ENCODE data around the gene SLA2. TPM values are rescaled to one million over a fixed set of nuclear protein-coding genes. Genes with fewer than 3 reads are reported as not detected.

Gene SLA2
- polyA plus RNA-seq, 1 of the 3 experiments (the other 2 are of a cell fraction), result not detected

DNA sequence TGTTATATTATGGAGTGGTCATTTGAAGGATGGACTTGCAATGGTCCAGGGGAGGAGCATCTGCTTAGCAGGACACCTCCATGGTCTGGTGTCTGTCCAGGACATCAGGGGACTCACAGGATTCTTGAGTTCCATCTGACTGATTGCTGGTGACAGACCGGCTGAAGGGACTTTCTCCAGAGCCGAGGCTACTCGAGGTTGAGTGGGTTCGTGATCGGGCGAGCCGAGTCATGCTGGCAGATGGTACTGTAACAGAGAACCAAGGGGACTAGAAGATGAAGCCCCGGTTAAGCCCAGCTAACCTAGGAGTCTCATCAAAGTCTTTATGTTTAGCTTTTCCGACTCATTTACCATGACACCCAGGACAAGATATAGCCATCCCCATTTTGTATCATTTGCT, 7.5 kb upstream of the SLA2 start:
- TF ChIP-seq POLR2AphosphoS5 (IDR thresholded peaks at IDR 0.05; ENCODE audit: low read depth, low read length), result no peak
- TF ChIP-seq YY1 (IDR thresholded peaks at IDR 0.05; ENCODE audit: low read depth), result no peak
- no peak for TF ChIP-seq TEAD4 (IDR thresholded peaks at IDR 0.05; ENCODE audit: borderline replicate concordance, insufficient read depth)
- no peak for TF ChIP-seq RXRA (IDR thresholded peaks at IDR 0.05; ENCODE audit: borderline replicate concordance, low read depth)
- TF ChIP-seq JUND (IDR thresholded peaks at IDR 0.05), result no peak
- TF ChIP-seq TAF1 (IDR thresholded peaks at IDR 0.05; ENCODE audit: borderline replicate concordance, low read depth, low read length), result no peak
- no peak overlapping the region for H3K9ac ChIP-seq
- no peaks in the 10 kb centered on the region for H3K27me3 ChIP-seq (ENCODE audit: insufficient read depth)
- no peak overlapping the region for H3K27ac ChIP-seq (ENCODE audit: low read depth in 2 of 2, low read length in 1 of 2)
- no peaks in the 10 kb centered on the region for H3K9me2 ChIP-seq
- ChIA-PET POLR2A (interaction anchor here (0.6 kb wide), 1 partner anchor 11 kb away, joined by 3 read pairs; no protein-coding TSS in a partner anchor), CTCF (interaction anchor here (1.2 kb wide), 1 partner anchor 41 kb away, joined by 3 read pairs; no protein-coding TSS in a partner anchor)
- H2AFZ ChIP-seq (ENCODE audit: low read depth), result no peak overlapping the region
- no peak overlapping the region for H3K4me2 ChIP-seq
- no peaks in the 10 kb centered on the region for H3K9me3 ChIP-seq
- H3K4me3 ChIP-seq (ENCODE audit: low read depth in 2 of 2, low read length in 1 of 2), result no peak overlapping the region
- H3K4me1 ChIP-seq (ENCODE audit: control insufficient read depth in 1 of 2, insufficient read depth in 2 of 2, low read depth in 1 of 2, low read length in 1 of 2), result no peaks in the 10 kb centered on the region
- no peaks in the 10 kb centered on the region for H4K20me1 ChIP-seq (ENCODE audit: insufficient read depth)
- no peak for DNase-seq
- no peaks in the 10 kb centered on the region for H3K79me2 ChIP-seq (ENCODE audit: insufficient read depth)
- no peaks in the 10 kb centered on the region for H3F3A ChIP-seq (replicated peaks; ENCODE audit: insufficient read depth)
- 92% methylated on average over 9 of the region's 9 CpGs for WGBS (ENCODE audit: low lambda C conversion rate)
- H3K36me3 ChIP-seq (replicated peaks in 1 of 2; ENCODE audit: control insufficient read depth in 1 of 2, insufficient read depth in 2 of 2, low read length in 1 of 2), result peaks cover 0 to 9% of the 10 kb centered on the region in 2 experiments

DNA sequence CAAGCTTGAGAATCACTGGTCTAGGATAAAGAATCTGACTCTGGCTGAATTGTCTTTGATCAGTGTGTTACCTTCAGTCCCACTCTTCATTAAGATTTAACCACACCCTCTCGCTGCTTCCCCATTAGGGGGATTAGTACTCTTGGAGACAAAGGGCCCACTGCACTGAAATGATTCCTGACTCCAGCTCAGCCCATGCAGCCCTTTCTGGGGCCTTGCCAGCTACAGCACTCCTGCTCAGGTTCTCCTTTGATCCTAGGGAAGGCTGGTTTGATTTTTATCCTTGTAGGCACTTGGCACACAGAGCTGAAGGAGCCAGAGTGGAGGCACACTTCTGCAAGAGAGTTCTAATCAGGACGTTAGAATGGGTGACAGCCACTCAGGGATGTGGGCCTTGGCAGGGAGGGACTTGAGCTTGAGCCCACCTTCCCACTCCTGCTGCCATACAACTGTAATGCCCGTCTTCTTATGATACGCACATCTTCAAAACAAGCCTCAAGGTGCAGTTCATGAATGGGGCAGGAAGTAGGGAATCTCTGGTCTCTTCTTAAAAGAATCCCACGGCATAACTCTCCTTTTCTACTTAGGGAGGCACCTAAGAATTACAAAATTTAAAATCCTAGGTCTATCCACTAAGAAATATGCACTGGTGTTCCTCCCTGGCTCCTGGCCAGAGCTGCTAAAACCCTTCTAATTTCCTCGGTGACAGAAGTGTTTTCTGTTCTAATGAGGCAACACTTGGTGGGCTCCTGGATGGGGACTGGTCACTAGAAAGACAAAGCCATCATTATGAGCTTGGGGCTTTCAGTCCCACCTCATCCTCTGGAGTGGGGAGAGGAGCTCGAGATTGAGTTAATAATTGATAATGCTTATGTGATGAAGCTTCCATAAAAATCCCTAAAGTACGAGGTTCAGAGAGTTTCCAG, 1.5 kb upstream of the SLA2 start:
- H3K9ac ChIP-seq, result no peak overlapping the region
- no peaks in the 10 kb centered on the region for H3F3A ChIP-seq (replicated peaks; ENCODE audit: insufficient read depth)
- H4K20me1 ChIP-seq (ENCODE audit: insufficient read depth), result no peaks in the 10 kb centered on the region
- no peaks in the 10 kb centered on the region for H3K36me3 ChIP-seq (replicated peaks in 1 of 2; ENCODE audit: control insufficient read depth in 1 of 2, insufficient read depth in 2 of 2, low read length in 1 of 2)
- H3K27me3 ChIP-seq (ENCODE audit: insufficient read depth), result no peaks in the 10 kb centered on the region
- H3K9me3 ChIP-seq, result no peaks in the 10 kb centered on the region
- H3K9me2 ChIP-seq, result no peaks in the 10 kb centered on the region
- POLR2A ChIA-PET, result interaction anchor here (0.6 kb wide), 2 partner anchors 9 to 31 kb away, joined by 3 to 5 read pairs; no protein-coding TSS in a partner anchor
- CTCF ChIA-PET, result interaction anchor here (0.9 kb wide), 1 partner anchor 216 kb away, joined by 3 read pairs; a partner anchor contains a TSS
- no peak overlapping the region for H3K4me3 ChIP-seq (ENCODE audit: low read depth in 2 of 2, low read length in 1 of 2)
- 78% methylated on average over 8 of the region's 8 CpGs for WGBS (ENCODE audit: low lambda C conversion rate)
- no peak overlapping the region for H3K27ac ChIP-seq (ENCODE audit: low read depth in 2 of 2, low read length in 1 of 2)
- DNase-seq, result no peak
- no peak overlapping the region for H3K4me2 ChIP-seq
- no peaks in the 10 kb centered on the region for H3K4me1 ChIP-seq (ENCODE audit: control insufficient read depth in 1 of 2, insufficient read depth in 2 of 2, low read depth in 1 of 2, low read length in 1 of 2)
- TF ChIP-seq, protein P1, sequence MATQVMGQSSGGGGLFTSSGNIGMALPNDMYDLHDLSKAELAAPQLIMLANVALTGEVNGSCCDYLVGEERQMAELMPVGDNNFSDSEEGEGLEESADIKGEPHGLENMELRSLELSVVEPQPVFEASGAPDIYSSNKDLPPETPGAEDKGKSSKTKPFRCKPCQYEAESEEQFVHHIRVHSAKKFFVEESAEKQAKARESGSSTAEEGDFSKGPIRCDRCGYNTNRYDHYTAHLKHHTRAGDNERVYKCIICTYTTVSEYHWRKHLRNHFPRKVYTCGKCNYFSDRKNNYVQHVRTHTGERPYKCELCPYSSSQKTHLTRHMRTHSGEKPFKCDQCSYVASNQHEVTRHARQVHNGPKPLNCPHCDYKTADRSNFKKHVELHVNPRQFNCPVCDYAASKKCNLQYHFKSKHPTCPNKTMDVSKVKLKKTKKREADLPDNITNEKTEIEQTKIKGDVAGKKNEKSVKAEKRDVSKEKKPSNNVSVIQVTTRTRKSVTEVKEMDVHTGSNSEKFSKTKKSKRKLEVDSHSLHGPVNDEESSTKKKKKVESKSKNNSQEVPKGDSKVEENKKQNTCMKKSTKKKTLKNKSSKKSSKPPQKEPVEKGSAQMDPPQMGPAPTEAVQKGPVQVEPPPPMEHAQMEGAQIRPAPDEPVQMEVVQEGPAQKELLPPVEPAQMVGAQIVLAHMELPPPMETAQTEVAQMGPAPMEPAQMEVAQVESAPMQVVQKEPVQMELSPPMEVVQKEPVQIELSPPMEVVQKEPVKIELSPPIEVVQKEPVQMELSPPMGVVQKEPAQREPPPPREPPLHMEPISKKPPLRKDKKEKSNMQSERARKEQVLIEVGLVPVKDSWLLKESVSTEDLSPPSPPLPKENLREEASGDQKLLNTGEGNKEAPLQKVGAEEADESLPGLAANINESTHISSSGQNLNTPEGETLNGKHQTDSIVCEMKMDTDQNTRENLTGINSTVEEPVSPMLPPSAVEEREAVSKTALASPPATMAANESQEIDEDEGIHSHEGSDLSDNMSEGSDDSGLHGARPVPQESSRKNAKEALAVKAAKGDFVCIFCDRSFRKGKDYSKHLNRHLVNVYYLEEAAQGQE (IDR thresholded peaks at IDR 0.05; ENCODE audit: low read depth, low read length), result no peak
- TF ChIP-seq GATA2 (CRISPR knock-in tag; IDR thresholded peaks at IDR 0.05) (no peak), TEAD4 (IDR thresholded peaks at IDR 0.05; ENCODE audit: borderline replicate concordance, insufficient read depth) (no peak), SIN3A (IDR thresholded peaks at IDR 0.05; ENCODE audit: borderline replicate concordance, low read depth, low read length) (no peak), ELF1 (IDR thresholded peaks at IDR 0.05) (no peak), RAD21 (IDR thresholded peaks at IDR 0.05; ENCODE audit: low read length) (no peak), FOSL2 (IDR thresholded peaks at IDR 0.05; ENCODE audit: borderline replicate concordance, low read depth) (no peak), YY1 (IDR thresholded peaks at IDR 0.05; ENCODE audit: low read depth) (no peak), SMC3 (IDR thresholded peaks at IDR 0.05; ENCODE audit: low read depth, low read length) (no peak), CHD2 (IDR thresholded peaks at IDR 0.05; ENCODE audit: low read length, partially characterized antibody) (no peak), FOXJ3 (CRISPR knock-in tag; IDR thresholded peaks at IDR 0.05) (no peak), MXI1 (IDR thresholded peaks at IDR 0.05; ENCODE audit: low read depth, low read length) (no peak), POLR2AphosphoS5 (IDR thresholded peaks at IDR 0.05; ENCODE audit: low read depth, low read length) (no peak), FOXM1 (IDR thresholded peaks at IDR 0.05; ENCODE audit: low read depth) (no peak), NRF1 (IDR thresholded peaks at IDR 0.05; ENCODE audit: low read depth, low read length) (no peak)
- TF ChIP-seq, protein P2, sequence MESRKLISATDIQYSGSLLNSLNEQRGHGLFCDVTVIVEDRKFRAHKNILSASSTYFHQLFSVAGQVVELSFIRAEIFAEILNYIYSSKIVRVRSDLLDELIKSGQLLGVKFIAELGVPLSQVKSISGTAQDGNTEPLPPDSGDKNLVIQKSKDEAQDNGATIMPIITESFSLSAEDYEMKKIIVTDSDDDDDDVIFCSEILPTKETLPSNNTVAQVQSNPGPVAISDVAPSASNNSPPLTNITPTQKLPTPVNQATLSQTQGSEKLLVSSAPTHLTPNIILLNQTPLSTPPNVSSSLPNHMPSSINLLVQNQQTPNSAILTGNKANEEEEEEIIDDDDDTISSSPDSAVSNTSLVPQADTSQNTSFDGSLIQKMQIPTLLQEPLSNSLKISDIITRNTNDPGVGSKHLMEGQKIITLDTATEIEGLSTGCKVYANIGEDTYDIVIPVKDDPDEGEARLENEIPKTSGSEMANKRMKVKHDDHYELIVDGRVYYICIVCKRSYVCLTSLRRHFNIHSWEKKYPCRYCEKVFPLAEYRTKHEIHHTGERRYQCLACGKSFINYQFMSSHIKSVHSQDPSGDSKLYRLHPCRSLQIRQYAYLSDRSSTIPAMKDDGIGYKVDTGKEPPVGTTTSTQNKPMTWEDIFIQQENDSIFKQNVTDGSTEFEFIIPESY (IDR thresholded peaks at IDR 0.05; ENCODE audit: borderline replicate concordance, low read depth), result no peak
- no peaks in the 10 kb centered on the region for H3K79me2 ChIP-seq (ENCODE audit: insufficient read depth)
- no peak overlapping the region for H2AFZ ChIP-seq (ENCODE audit: low read depth)
